ENCODE data around the gene LSM4. TPM values are rescaled to one million over a fixed set of nuclear protein-coding genes. Genes with fewer than 3 reads are reported as not detected.
A peak's percentile ranks its signal among the peaks of the same experiment; 100 is the strongest.

Gene LSM4
- total and polyA plus RNA-seq, 2 of the 4 experiments (the other 2 are of a cell fraction), result 44.8 to 118 TPM

GRCh38 chr19:18280247-18281081 is 42.4 kb downstream of the LSM4 start (continued):
- TF ChIP-seq CHD1 (IDR thresholded peaks at IDR 0.05; ENCODE audit: low read depth, low read length), result peak; percentile 80

GRCh38 chr19:18279516-18280246 is 43.2 kb downstream of the LSM4 start:
- peak overlapping the region; percentile 95 for H3K4me3 ChIP-seq (ENCODE audit: insufficient read depth, low read depth, low read length)
- H3K56ac ChIP-seq (ENCODE audit: extremely low read depth, insufficient read depth, low read length), result peak overlapping the region; percentile 81
- H3K4me2 ChIP-seq (ENCODE audit: low read depth, low read length), result peak overlapping the region; percentile 86
- H3K9me1 ChIP-seq (ENCODE audit: insufficient read depth, low read length), result peaks cover 4% of the 10 kb centered on the region
- H2BK20ac ChIP-seq (ENCODE audit: low read depth, low read length), result no peak overlapping the region
- peak overlapping the region; percentile 97 for H2AK9ac ChIP-seq (replicated peaks; ENCODE audit: low read depth, low read length, poor library complexity)
- peak overlapping the region; percentile 96 for H3K27ac ChIP-seq (ENCODE audit: insufficient read depth, low read length)
- H3K23ac ChIP-seq (ENCODE audit: low read depth, low read length), result peak overlapping the region; percentile 92; the same call in 1 of the 2 replicates
- dilution Hi-C loops (cut with HindIII; ENCODE audit: low sequenced_read_pairs, unreplicated experiment), result no loop called here
- H3K4me1 ChIP-seq (ENCODE audit: control insufficient read depth, insufficient read depth, low read length), result peaks cover 23% of the 10 kb centered on the region
- POLR2A ChIA-PET (ENCODE audit: unreplicated experiment), result interaction anchor here (0.5 to 1.6 kb wide), 11 partner anchors 13 to 1064 kb away, joined by 3 to 30 read pairs (median 4); partner anchors contain the start of genes LSM4 and USE1
- peak overlapping the region; percentile 83 for H3K4ac ChIP-seq (ENCODE audit: low read depth, low read length)
- TSS peak; percentile 46 for BruUV-seq (replicated peaks)
- H3K9ac ChIP-seq (ENCODE audit: low read depth, low read length), result peak overlapping the region; percentile 93
- peak overlapping the region; percentile 5 for H3K18ac ChIP-seq (ENCODE audit: low read depth, low read length)
- in situ Hi-C loops (cut with MboI; ENCODE audit: low sequenced_read_pairs), result loop anchor here (5.0 to 10.0 kb wide), 2 partner anchors 43 to 125 kb away; partner anchors contain the start of gene LSM4
- TF ChIP-seq MAZ (IDR thresholded peaks at IDR 0.05; ENCODE audit: borderline replicate concordance, low read depth, low read length) (peak; percentile 92; the same call in 1 of the 2 replicates), CEBPB (IDR thresholded peaks at IDR 0.05; ENCODE audit: low read depth, low read length) (no peak), POLR2A (IDR thresholded peaks at IDR 0.05; ENCODE audit: low read depth, low read length) (peak; percentile 85), RAD21 (IDR thresholded peaks at IDR 0.05; ENCODE audit: low read length) (peak; percentile 68), CTCF (conservative IDR thresholded peaks at IDR 0.05; ENCODE audit: low read depth, low read length) (peak; percentile 76), SMC3 (IDR thresholded peaks at IDR 0.05; ENCODE audit: low read depth, low read length) (peak; percentile 57), CHD1 (IDR thresholded peaks at IDR 0.05; ENCODE audit: low read depth, low read length) (peak; percentile 95; the same call in 1 of the 2 replicates), BHLHE40 (IDR thresholded peaks at IDR 0.05; ENCODE audit: low read depth, low read length) (no peak), MXI1 (IDR thresholded peaks at IDR 0.05; ENCODE audit: borderline replicate concordance, low read depth, low read length) (no peak)
- intact Hi-C loops (cut with micrococcal nuclease), result loop anchor here (1.0 to 5.0 kb wide), 4 partner anchors 44 to 138 kb away; partner anchors contain the start of genes LSM4 and SSBP4
- DNase-seq, result peak; percentile 92
- no peak overlapping the region for H2BK120ac ChIP-seq (ENCODE audit: low read depth, low read length)
- no peaks in the 10 kb centered on the region for H3K27me3 ChIP-seq (ENCODE audit: control insufficient read depth, insufficient read depth, low read length)
- WGBS, 2 experiments (ENCODE audit: extremely low coverage in 2 of 2, insufficient read length in 1 of 2), result no CpG with 5 or more reads among the region's 55 CpGs
- peak overlapping the region in 1 of 2 experiments; percentile 61; a peak in 3 of 4 replicates for H4K8ac ChIP-seq (ENCODE audit: low read depth in 2 of 2, low read length in 2 of 2)
- ATAC-seq (ENCODE audit: low read depth), result peak; percentile 49
- no peak overlapping the region for H4K5ac ChIP-seq (ENCODE audit: low read depth, low read length)
- H2AK5ac ChIP-seq (ENCODE audit: low read depth, low read length), result peak overlapping the region; percentile 80; the same call in 1 of the 2 replicates
- peaks cover 4 to 63% of the 10 kb centered on the region in 2 experiments; a peak in 3 of 4 replicates for H3K79me1 ChIP-seq (ENCODE audit: low read depth in 1 of 2, low read length in 2 of 2)
- H4K91ac ChIP-seq (ENCODE audit: insufficient read depth, low read depth, low read length), result peak overlapping the region; percentile 68; the same call in 1 of the 2 replicates
- H3K14ac ChIP-seq (replicated peaks; ENCODE audit: low read depth, low read length), result peak overlapping the region; percentile 97
- peak overlapping the region; percentile 87 for H2AFZ ChIP-seq (replicated peaks; ENCODE audit: low read length, poor library complexity)
- H3K9me3 ChIP-seq (ENCODE audit: control insufficient read depth, insufficient read depth, low read length), result no peaks in the 10 kb centered on the region
- peaks cover 14% of the 10 kb centered on the region for H3K36me3 ChIP-seq (ENCODE audit: control insufficient read depth, insufficient read depth, low read length)
- peak overlapping the region; percentile 99 for H2BK5ac ChIP-seq (ENCODE audit: low read depth, low read length, poor library complexity, severe bottlenecking)
- CTCF ChIA-PET, result interaction anchor here (0.6 to 4.8 kb wide), 32 partner anchors 9 to 1182 kb away, joined by 3 to 49 read pairs (median 4); partner anchors contain the start of genes LSM4 and SSBP4
- H4K20me1 ChIP-seq (ENCODE audit: insufficient read depth, low read length), result peaks cover 54% of the 10 kb centered on the region
- H2BK15ac ChIP-seq (ENCODE audit: low read depth, low read length), result no peak overlapping the region

All from IMR-90 (cell line).